Measurements from ENCODE around the gene WDR91.

WDR91 gene

GRCh38 chr7:135197906-135198655, 13.2 kb downstream of the WDR91 start:
- DNase-seq (ENCODE audit: low read depth): no peak

GRCh38 chr7:135197343-135197742, 14.0 kb downstream of the WDR91 start:
- no peak for DNase-seq (ENCODE audit: low read depth)

- no peak for DNase-seq (ENCODE audit: low read depth)
Observed at GRCh38 chr7:135195968-135196629, 15.2 kb downstream of the WDR91 start.

- DNase-seq (ENCODE audit: low read depth): no peak
Observed at GRCh38 chr7:135195156-135195555, 16.2 kb downstream of the WDR91 start.

GRCh38 chr7:135194494-135195095, 16.7 kb downstream of the WDR91 start:
- DNase-seq (ENCODE audit: low read depth): no peak

- DNase-seq (ENCODE audit: low read depth): no peak
Observed at GRCh38 chr7:135193615-135194081, 17.7 kb downstream of the WDR91 start.

- DNase-seq (ENCODE audit: low read depth): no peak
Observed at GRCh38 chr7:135192914-135193536, 18.3 kb downstream of the WDR91 start.

- no peak for DNase-seq (ENCODE audit: low read depth)
Observed at GRCh38 chr7:135190703-135191102, 20.6 kb downstream of the WDR91 start.

- no peak for DNase-seq (ENCODE audit: low read depth)
Observed at GRCh38 chr7:135189961-135190360, 21.4 kb downstream of the WDR91 start.

GRCh38 chr7:135189221-135189662, 22.1 kb downstream of the WDR91 start:
- DNase-seq (ENCODE audit: low read depth): no peak

- DNase-seq (ENCODE audit: low read depth): no peak
Observed at GRCh38 chr7:135188298-135188984, 22.9 kb downstream of the WDR91 start.

- no peak for DNase-seq (ENCODE audit: low read depth)
Observed at GRCh38 chr7:135186841-135187253, 24.5 kb downstream of the WDR91 start.

GRCh38 chr7:135186261-135186540, 25.1 kb downstream of the WDR91 start:
- no peak for DNase-seq (ENCODE audit: low read depth)

- DNase-seq (ENCODE audit: low read depth): no peak
Observed at GRCh38 chr7:135185471-135186260, 25.7 kb downstream of the WDR91 start.

- DNase-seq (ENCODE audit: low read depth): no peak
Observed at GRCh38 chr7:135184254-135184841, 27.0 kb downstream of the WDR91 start.

- no peak for DNase-seq (ENCODE audit: low read depth)
Observed at GRCh38 chr7:135183478-135183877, 27.8 kb downstream of the WDR91 start.

GRCh38 chr7:135181929-135182678, 29.2 kb downstream of the WDR91 start:
- DNase-seq (ENCODE audit: low read depth): no peak

GRCh38 chr7:135181261-135181928, 29.9 kb downstream of the WDR91 start:
- no peak for DNase-seq (ENCODE audit: low read depth)

GRCh38 chr7:135180122-135180521, 31.2 kb downstream of the WDR91 start:
- DNase-seq (ENCODE audit: low read depth): no peak

Measured in stimulated activated CD8-positive, alpha-beta memory T cell treated with anti-CD3 and anti-CD28 coated beads, Interleukin-7, amount 100 ng/mL, for 24 hours (primary cell).